WTC11 (cell line): ENCODE results near the gene RPL10A. TPM values are rescaled to one million over a fixed set of nuclear protein-coding genes. Genes with fewer than 3 reads are reported as not detected.

Source experiments
- CBFB ChIP-seq: sonication (generic); formaldehyde crosslinking; IDR thresholded peaks from 2 replicates; pipeline ENCODE4 v1.8.1; 2022; ENCODE audit warnings: mild to moderate bottlenecking, low read depth, missing genetic modification reagents
- CTCF ChIP-seq: fragments of 200-600 bp; IDR thresholded peaks from 2 replicates; pipeline ENCODE4 v1.8.0; 2022; ENCODE audit warnings: antibody characterized with exemption
- GABPB1 ChIP-seq: sonication (generic); formaldehyde crosslinking; IDR thresholded peaks from 2 replicates; pipeline ENCODE4 v1.8.1; 2023; ENCODE audit warnings: mild to moderate bottlenecking, missing genetic modification reagents
- GTF2I ChIP-seq: fragments of 250-450 bp; sonication (Bioruptor Pico); conservative IDR thresholded peaks from 2 replicates; pipeline ENCODE4 v1.4.0; 2021; ENCODE audit warnings: mild to moderate bottlenecking
- JAZF1 ChIP-seq: fragments of 250-450 bp; sonication (Bioruptor Pico); IDR thresholded peaks from 2 replicates; pipeline ENCODE4 v1.9.0; 2021; ENCODE audit warnings: moderate library complexity, mild to moderate bottlenecking, inconsistent platforms
- MAX ChIP-seq: sonication (generic); formaldehyde crosslinking; IDR thresholded peaks from 2 replicates; pipeline ENCODE4 v1.8.0; 2022; ENCODE audit warnings: mild to moderate bottlenecking, missing genetic modification reagents
- SOX15 ChIP-seq: fragments of 250-450 bp; sonication (Bioruptor Pico); IDR thresholded peaks from 2 replicates; pipeline ENCODE4 v1.9.0; 2021; ENCODE audit warnings: mild to moderate bottlenecking
- TEAD4 ChIP-seq: sonication (generic); formaldehyde crosslinking; IDR thresholded peaks from 2 replicates; pipeline ENCODE4 v1.8.0; 2022; ENCODE audit warnings: mild to moderate bottlenecking, missing genetic modification reagents
- USF1 ChIP-seq: sonication (generic); formaldehyde crosslinking; IDR thresholded peaks from 2 replicates; pipeline ENCODE4 v1.8.0; 2022; ENCODE audit warnings: mild to moderate bottlenecking, missing genetic modification reagents
- ZNF263 ChIP-seq: sonication (generic); formaldehyde crosslinking; IDR thresholded peaks from 2 replicates; pipeline ENCODE4 v1.8.1; 2022; ENCODE audit warnings: low read depth, mild to moderate bottlenecking, moderate library complexity, missing genetic modification reagents
- ZNF423 ChIP-seq: fragments of 250-450 bp; sonication (Bioruptor Pico); IDR thresholded peaks from 2 replicates; pipeline ENCODE4 v2.1.2; 2022; ENCODE audit warnings: mild to moderate bottlenecking, moderate library complexity
- ZNF532 ChIP-seq: fragments of 250-450 bp; sonication (Bioruptor Pico); IDR thresholded peaks from 2 replicates; pipeline ENCODE4 v1.9.0; 2021; ENCODE audit warnings: mild to moderate bottlenecking, borderline replicate concordance
- ZSCAN18 ChIP-seq: fragments of 250-450 bp; sonication (Bioruptor Pico); IDR thresholded peaks from 2 replicates; pipeline ENCODE4 v2.1.2; 2022; ENCODE audit warnings: mild to moderate bottlenecking, moderate library complexity
- total RNA-seq: library from RNA; stranded (reverse); gene quantifications from 3 replicates; pipeline ENCODE4 v1.2.3, GENCODE V29; 2021
- TF ChIP-seq, protein P1 (sequence below): sonication (generic); formaldehyde crosslinking; IDR thresholded peaks from 2 replicates; pipeline ENCODE4 v1.8.0; 2023; ENCODE audit warnings: missing genetic modification reagents, mild to moderate bottlenecking, borderline replicate concordance
- TF ChIP-seq, protein P2 (sequence below): sonication (generic); formaldehyde crosslinking; IDR thresholded peaks from 2 replicates; pipeline ENCODE4 v1.8.1; 2022; ENCODE audit warnings: mild to moderate bottlenecking, missing genetic modification reagents, moderate library complexity, borderline replicate concordance

The RPL10A gene
- total RNA-seq, 1 experiment from 2014 or later = 1,829 TPM

GRCh38 chr6:35468181-35468979, at the start of gene RPL10A (continued):
- 0 out of 2 replicates have a peak, but pooled peaks have one; percentile 50 for TF ChIP-seq ZNF532 (CRISPR knock-in tag)
- TF ChIP-seq USF1 (CRISPR knock-in tag) = peak; percentile 62; the same call in 1 of the 2 replicates
- TF ChIP-seq CBFB (CRISPR knock-in tag) = no peak; the same call in 1 of the 2 replicates
- no peak for TF ChIP-seq GTF2I (CRISPR knock-in tag)
- no peak for TF ChIP-seq SOX15
- TF ChIP-seq ZNF423 = no peak
- TF ChIP-seq CTCF = peak; percentile 93
- TF ChIP-seq MAX = peak; percentile 97
- TF ChIP-seq, protein P1, sequence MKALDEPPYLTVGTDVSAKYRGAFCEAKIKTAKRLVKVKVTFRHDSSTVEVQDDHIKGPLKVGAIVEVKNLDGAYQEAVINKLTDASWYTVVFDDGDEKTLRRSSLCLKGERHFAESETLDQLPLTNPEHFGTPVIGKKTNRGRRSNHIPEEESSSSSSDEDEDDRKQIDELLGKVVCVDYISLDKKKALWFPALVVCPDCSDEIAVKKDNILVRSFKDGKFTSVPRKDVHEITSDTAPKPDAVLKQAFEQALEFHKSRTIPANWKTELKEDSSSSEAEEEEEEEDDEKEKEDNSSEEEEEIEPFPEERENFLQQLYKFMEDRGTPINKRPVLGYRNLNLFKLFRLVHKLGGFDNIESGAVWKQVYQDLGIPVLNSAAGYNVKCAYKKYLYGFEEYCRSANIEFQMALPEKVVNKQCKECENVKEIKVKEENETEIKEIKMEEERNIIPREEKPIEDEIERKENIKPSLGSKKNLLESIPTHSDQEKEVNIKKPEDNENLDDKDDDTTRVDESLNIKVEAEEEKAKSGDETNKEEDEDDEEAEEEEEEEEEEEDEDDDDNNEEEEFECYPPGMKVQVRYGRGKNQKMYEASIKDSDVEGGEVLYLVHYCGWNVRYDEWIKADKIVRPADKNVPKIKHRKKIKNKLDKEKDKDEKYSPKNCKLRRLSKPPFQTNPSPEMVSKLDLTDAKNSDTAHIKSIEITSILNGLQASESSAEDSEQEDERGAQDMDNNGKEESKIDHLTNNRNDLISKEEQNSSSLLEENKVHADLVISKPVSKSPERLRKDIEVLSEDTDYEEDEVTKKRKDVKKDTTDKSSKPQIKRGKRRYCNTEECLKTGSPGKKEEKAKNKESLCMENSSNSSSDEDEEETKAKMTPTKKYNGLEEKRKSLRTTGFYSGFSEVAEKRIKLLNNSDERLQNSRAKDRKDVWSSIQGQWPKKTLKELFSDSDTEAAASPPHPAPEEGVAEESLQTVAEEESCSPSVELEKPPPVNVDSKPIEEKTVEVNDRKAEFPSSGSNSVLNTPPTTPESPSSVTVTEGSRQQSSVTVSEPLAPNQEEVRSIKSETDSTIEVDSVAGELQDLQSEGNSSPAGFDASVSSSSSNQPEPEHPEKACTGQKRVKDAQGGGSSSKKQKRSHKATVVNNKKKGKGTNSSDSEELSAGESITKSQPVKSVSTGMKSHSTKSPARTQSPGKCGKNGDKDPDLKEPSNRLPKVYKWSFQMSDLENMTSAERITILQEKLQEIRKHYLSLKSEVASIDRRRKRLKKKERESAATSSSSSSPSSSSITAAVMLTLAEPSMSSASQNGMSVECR = peak; percentile 48; the same call in 1 of the 2 replicates
- no peak for TF ChIP-seq ZNF263 (CRISPR knock-in tag)
- TF ChIP-seq JAZF1 (CRISPR knock-in tag) = no peak
- TF ChIP-seq, protein P2, sequence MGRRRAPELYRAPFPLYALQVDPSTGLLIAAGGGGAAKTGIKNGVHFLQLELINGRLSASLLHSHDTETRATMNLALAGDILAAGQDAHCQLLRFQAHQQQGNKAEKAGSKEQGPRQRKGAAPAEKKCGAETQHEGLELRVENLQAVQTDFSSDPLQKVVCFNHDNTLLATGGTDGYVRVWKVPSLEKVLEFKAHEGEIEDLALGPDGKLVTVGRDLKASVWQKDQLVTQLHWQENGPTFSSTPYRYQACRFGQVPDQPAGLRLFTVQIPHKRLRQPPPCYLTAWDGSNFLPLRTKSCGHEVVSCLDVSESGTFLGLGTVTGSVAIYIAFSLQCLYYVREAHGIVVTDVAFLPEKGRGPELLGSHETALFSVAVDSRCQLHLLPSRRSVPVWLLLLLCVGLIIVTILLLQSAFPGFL (CRISPR knock-in tag) = peak; percentile 69; the same call in 1 of the 2 replicates
- peak; percentile 36; the same call in 1 of the 2 replicates for TF ChIP-seq TEAD4
- TF ChIP-seq ZSCAN18 (CRISPR knock-in tag) = no peak
- TF ChIP-seq GABPB1 (CRISPR knock-in tag) = peak; percentile 67
